ENCODE measurements around the gene MYOM1.

DNA sequence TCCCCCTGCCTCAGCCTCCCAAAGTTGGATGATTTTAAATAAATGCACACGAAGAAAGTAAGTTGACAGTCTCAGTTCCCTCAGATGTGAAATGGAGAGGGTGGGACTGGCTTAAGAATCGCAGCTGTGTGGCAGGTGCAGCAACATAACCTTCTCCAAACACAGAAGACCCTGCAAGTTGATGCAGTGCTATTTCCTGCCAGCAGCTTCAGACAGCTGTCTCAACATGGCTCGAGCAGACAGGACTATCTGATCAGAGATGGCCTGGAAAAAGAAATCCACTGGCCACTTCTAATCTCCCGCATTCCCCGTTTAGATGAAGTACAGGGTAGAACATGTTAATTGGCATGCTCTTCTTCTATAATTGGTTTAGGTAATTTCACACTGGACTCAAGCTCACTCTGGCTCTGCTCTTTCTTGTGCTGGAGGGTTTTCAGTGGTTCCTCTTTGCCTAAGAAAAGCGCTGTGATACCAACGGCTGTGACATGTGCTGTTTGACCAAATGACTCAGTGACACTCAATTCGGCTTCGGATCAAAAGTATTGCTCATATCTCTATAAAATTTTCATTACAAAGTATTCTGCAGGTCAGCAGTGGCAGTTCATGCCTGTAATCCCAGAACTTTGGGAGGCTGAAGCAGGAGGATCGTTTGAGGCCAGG is 40.2 kb downstream of the MYOM1 start:
- TF ChIP-seq, protein P1, sequence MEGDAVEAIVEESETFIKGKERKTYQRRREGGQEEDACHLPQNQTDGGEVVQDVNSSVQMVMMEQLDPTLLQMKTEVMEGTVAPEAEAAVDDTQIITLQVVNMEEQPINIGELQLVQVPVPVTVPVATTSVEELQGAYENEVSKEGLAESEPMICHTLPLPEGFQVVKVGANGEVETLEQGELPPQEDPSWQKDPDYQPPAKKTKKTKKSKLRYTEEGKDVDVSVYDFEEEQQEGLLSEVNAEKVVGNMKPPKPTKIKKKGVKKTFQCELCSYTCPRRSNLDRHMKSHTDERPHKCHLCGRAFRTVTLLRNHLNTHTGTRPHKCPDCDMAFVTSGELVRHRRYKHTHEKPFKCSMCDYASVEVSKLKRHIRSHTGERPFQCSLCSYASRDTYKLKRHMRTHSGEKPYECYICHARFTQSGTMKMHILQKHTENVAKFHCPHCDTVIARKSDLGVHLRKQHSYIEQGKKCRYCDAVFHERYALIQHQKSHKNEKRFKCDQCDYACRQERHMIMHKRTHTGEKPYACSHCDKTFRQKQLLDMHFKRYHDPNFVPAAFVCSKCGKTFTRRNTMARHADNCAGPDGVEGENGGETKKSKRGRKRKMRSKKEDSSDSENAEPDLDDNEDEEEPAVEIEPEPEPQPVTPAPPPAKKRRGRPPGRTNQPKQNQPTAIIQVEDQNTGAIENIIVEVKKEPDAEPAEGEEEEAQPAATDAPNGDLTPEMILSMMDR (IDR thresholded peaks at IDR 0.05; ENCODE audit: low read depth, low read length, poor library complexity, severe bottlenecking): no peak
- TF ChIP-seq EZH2phosphoT487 (IDR thresholded peaks at IDR 0.05; ENCODE audit: borderline replicate concordance, low read length): no peak

Measured in DOHH2 (cell line).